GM18909 (cell line): Measurements from ENCODE around the gene IL18RAP.

Experiments used
- ATAC-seq: cut with Tn5 transposase; IDR thresholded peaks from one replicate; pipeline ENCODE4 v1.9.1; 2021; ENCODE audit warnings: mild to moderate bottlenecking; ENCODE audit not compliant: unreplicated experiment, poor library complexity

IL18RAP gene

GRCh38 chr2:102489646-102490045 is 66.7 kb downstream of the IL18RAP start:
- ATAC-seq: peak; percentile 44

DNA sequence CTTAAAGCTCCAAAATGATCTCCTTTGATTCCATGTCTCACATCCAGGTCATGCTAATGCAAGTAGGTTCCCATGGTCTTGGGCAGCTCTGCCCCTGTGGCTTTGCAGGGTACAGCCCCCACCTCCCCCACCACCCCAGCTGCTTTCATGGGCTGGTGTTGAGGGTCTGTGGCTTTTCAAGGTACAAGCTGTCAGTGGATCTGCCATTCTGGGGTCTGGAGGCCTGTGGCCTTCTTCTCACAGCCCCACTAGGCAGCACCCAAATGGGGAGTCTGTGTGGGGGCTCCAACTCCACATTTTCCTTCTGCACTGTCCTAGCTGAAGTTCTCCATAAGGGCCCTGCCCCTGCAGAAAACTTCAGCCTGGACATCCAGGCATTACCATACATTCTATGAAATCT is 69.0 kb downstream of the IL18RAP start:
- no peak for ATAC-seq

GRCh38 chr2:102494570-102494969 is 71.6 kb downstream of the IL18RAP start:
- no peak for ATAC-seq

DNA sequence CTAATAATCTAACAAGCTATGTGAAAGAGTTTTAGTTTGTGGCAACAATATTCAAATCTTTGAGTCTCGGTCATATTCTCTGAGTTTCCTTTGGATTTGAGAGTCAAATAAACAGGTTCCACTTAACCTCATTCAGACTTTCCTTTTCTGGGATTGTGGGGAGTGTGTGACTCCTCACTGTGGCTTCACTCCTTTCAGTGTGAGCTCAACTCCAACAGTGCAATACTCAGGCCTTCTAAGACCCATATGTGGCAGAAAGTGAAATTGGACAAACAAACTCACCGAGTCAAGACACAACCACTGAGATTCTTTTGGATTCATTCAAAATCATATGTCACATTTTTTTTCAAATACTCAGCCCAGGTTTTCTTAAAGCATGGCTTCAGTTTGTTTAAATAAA is 75.5 kb downstream of the IL18RAP start:
- no peak for ATAC-seq

GRCh38 chr2:102499558-102499957 is 76.6 kb downstream of the IL18RAP start:
- ATAC-seq: no peak
